Stimulated activated CD4-positive, alpha-beta T cell treated with anti-CD3 and anti-CD28 coated beads, TNF-alpha, amount 100 ng/mL, for 48 hours (primary cell): ENCODE results near the gene ARMC9.
"Not testable (repeated sequence)": the region's sequence is repeated elsewhere in the genome, so short reads cannot be mapped to it uniquely, and the experiment has no call there.

Experiments
- DNase-seq, 3 donors: peaks; one replicate each; pipeline ENCODE4 v3.0.0-alpha.2; 2020; ENCODE audit warnings: low read depth in 3 of 3

ARMC9 gene

DNA sequence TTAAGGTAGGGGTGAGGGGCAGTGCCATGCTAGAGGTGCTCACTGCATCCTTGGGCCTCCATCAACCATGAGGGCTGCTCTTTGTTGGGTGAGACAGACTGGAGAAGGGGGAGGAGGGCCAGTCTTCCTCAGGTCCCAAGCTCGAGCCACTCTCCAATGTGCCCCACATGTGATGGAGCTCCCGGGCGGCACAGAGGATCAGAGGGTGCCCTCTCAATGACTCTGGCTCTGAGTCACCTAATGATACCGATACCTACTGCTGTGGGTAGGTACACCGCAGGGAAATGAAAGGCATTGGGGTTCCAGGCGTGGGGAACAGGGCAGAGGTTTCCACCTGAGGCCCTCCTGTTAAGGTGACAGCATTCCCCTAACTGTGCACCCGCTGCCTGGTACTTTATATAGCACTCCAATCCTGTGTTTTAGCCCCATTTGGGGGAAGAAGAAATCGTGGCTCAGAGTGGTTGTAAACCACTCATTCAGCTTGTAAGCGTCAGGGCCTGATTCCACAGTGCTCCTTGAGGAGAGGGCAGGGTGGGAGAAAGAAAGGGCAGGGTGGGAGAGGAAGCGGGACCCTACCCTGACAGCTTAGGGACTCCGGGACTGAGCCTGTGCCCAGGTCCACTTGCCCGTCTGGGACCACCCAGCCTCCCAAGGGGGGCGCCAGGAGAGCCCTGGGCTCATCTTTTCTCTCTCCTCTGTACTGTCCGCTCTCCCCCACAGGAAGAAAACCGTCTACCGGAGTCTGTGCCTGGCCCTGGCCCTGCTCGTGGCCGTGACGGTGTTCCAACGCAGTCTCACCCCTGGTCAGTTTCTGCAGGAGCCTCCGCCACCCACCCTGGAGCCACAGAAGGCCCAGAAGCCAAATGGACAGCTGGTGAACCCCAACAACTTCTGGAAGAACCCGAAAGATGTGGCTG lies 198.8 kb downstream of the ARMC9 start:
- no peak for DNase-seq

DNA sequence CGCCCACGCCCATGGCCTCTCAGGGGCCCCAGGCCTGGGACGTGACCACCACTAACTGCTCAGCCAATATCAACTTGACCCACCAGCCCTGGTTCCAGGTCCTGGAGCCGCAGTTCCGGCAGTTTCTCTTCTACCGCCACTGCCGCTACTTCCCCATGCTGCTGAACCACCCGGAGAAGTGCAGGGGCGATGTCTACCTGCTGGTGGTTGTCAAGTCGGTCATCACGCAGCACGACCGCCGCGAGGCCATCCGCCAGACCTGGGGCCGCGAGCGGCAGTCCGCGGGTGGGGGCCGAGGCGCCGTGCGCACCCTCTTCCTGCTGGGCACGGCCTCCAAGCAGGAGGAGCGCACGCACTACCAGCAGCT lies 199.5 kb downstream of the ARMC9 start:
- DNase-seq = no peak

DNA sequence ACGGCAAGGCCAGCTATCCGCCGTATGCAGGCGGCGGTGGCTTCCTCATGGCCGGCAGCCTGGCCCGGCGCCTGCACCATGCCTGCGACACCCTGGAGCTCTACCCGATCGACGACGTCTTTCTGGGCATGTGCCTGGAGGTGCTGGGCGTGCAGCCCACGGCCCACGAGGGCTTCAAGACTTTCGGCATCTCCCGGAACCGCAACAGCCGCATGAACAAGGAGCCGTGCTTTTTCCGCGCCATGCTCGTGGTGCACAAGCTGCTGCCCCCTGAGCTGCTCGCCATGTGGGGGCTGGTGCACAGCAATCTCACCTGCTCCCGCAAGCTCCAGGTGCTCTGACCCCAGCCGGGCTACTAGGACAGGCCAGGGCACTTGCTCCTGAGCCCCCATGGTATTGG lies 200.2 kb downstream of the ARMC9 start:
- DNase-seq = no peak

DNA sequence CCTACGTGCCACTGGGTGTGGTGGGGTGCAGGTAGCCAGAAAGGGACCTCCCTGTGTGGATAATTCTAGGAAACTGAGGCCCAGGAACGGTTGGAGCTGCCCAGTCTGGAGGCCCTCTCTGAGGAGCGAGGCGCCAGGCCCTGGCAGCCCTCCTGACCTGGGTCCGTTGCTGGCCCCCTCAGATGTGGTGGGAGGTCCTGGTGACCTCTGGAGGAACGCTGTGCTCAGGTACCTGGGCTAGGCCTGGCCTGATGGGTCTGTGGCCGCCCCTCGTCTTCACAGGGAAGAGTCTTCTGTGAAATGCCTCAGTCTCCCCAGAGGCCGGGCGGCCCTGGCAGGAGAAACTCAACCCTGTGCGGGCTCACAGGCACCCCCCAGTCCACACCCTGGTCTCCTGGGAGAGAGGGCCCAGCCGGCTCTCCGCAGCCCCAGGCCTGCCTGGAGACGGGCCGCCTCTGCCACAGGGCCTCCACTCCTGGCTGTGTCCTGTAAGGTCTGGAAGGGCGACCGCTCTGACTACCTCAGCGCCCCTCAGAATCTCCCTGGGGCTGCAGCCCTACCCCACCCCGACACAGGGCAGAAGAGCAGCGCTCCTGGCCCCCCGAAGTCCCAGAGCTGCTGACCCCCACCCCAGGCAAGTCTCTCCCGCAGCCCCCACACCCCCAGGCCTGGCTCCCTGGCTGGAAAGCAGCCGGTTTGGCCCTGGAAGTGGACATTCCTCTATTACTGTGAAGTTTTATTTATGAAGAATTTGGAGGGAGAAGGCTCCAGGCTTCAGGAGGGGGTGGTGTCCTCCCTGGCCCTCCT lies 200.8 kb downstream of the ARMC9 start:
- DNase-seq = no peak

DNA sequence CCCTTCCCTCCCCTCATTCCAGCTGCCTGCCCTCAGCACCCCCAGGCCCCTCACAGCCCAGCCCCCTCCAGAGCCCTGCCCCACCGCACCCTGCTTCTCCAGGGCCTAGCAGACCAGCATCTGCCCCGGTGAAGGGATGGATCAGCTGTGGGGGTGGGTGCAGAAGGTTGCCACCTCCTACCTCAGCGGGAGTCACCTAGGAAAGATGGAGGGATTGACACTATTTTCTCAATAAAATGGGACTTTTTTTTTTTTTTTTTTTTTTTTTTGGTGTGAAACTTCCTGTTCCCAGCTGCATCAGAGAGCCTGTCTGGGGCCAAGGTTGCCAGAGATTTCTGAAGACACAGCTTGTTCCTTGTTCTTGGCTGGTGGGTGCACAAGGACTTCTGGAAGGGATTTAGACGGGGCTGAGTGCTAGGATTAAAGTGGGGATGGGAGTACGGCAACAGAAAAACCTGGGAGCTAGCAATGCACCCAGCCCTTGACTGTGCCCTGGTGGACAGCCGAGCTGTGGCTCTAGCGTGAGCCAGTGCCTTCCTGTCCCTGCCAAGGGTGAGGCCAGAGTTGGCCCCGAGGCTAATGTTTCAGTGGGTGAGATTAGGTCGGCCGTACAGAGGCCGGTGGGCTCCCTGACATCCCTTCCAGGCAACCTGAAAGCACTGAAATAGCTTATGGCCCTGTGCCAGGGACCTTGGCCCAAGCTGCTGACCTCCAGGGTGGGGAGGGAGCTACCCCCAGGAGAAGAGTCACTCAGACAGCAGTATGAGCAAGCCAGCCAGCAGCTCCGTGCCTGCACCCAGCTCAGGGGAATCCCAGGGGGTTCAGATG lies 201.6 kb downstream of the ARMC9 start:
- no peak for DNase-seq

DNA sequence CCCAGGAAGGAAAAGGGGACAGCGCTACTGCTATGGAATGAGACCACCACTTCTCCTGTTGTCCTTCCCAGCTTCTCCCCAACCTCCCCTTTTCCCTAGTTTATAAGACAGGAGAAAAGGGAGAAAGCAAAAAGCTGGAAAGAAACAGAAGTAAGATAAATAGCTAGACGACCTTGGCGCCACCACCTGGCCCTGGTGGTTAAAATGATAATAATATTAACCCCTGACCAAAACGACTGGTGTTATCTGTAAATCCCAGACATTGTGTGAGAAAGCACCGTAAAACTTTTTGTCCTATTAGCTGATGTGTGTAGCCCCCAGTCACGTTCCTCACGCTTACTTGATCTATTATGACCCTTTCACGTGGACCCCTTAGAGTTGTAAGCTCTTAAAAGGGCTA lies 202.2 kb downstream of the ARMC9 start:
- DNase-seq = not testable (repeated sequence)

DNA sequence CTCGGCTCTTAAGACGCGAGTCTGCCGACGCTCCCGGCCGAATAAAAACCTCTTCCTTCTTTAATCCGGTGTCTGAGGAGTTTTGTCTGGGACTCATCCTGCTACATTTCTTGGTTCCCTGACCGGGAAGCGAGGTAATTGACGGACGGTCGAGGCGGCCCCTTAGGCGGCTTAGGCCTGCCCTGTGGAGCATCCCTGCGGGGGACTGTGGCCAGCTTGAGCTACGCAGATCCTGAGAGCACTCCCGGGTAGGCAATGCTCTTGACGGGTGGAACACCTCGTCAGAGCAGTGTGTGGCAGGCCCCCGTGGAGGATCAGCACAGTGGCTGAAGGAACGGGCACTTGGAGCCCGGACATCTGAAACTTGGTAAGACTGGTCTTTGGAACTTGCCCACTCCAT lies 202.7 kb downstream of the ARMC9 start:
- DNase-seq = not testable (repeated sequence)

DNA sequence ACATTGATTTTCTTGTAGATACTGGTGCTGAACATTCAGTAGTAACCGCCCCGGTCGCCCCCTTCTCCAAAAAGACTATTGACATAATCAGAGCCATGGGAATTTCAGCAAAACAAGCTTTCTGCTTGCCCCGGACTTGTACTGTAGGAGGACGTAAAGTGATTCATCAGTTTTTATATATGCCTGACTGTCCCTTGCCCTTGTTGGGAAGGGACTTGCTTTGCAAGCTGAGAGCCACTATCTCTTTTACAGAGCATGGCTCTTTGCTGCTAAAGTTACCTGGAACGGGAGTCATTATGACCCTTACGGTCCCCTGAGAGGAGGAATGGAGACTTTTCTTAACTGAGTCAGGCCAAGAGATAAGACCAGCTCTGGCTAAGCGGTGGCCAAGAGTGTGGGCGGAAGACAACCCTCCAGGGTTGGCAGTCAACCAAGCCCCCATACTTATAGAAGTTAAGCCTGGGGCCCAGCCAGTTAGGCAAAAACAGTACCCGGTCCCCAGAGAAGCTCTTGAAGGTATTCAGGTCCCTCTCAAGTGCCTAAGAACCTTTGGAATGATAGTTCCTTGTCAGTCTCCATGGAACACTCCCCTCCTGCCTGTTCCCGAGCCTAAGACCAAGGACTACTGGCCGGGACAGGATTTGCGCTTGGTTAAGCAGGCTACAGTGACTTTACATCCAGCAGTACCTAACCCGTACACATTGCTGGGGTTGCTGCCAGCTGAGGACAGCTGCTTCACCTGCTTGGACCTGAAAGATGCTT lies 205.2 kb downstream of the ARMC9 start:
- not testable (repeated sequence) for DNase-seq

DNA sequence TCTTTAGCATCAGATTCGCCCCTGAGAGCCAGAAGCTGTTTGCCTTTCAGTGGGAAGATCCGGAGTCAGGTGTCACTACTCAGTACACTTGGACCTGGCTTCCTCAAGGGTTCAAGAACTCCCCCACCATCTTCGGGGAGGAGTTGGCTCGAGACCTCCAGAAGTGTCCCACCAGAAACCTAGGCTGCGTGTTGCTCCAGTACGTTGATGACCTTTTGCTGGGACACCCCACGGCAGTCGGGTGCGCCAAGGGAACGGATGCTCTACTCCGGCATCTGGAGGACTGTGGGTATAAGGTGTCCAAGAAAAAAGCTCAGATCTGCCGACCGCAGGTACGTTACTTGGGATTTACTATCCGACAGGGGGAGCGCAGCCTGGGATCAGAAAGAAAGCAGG lies 205.8 kb downstream of the ARMC9 start:
- not testable (repeated sequence) for DNase-seq

DNA sequence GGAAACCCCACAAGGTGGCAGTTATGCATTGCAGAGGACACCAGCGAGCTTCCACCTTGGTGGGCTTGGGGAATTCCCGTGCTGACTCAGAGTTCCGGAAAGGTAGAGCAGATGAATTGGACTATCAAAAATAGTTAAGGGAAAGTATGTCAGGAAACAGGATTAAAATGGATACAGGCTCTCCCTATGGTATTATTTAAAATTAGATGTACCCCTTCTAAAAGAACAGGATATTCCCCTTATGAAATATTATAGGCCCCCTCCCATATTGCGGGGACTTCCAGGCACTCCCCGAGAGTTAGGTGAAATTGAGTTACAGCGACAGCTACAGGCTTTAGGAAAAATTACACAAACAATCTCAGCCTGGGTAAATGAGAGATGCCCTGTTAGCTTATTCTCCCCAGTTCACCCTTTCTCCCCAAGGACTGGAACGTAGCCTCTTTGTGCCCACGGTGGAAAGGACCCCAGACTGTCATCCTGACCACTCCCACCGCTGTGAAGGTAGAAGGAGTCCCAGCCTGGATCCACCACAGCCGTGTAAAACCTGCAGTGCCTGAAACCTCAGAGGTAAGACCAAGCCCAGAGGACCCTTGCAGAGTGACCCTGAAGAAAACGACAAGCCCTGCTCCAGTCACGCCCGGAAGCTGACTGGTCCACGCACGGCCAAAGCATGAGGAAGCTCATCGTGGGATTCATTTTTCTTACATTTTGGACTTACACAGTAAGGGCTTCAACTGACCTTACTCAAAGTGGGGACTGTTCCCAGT lies 207.4 kb downstream of the ARMC9 start:
- DNase-seq = not testable (repeated sequence)

DNA sequence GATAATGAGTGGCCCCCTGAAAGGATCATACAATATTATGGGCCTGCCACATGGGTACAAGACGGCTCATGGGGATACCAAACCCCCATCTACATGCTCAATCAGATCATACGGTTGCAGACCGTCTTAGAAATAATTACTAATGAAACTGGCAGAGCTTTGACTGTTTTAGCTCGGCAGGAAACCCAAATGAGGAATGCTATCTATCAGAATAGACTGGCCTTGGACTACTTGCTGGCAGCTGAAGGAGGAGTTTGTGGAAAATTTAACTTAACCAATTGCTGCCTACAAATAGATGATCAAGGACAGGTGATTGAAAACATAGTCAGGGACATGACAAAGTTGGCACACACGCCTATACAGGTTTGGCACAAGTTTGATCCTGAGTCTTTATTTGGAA lies 209.3 kb downstream of the ARMC9 start:
- DNase-seq = not testable (repeated sequence)

DNA sequence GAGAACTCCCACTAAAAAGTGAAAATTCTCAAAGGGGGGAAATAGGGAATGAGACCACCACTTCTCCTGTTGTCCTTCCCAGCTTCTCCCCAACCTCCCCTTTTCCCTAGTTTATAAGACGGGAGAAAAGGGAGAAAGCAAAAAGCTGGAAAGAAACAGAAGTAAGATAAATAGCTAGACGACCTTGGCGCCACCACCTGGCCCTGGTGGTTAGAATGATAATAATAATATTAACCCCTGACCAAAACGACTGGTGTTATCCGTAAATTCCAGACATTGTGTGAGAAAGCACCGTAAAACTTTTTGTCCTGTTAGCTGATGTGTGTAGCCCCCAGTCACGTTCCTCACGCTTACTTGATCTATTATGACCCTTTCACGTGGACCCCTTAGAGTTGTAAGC lies 209.9 kb downstream of the ARMC9 start:
- DNase-seq = not testable (repeated sequence)

DNA sequence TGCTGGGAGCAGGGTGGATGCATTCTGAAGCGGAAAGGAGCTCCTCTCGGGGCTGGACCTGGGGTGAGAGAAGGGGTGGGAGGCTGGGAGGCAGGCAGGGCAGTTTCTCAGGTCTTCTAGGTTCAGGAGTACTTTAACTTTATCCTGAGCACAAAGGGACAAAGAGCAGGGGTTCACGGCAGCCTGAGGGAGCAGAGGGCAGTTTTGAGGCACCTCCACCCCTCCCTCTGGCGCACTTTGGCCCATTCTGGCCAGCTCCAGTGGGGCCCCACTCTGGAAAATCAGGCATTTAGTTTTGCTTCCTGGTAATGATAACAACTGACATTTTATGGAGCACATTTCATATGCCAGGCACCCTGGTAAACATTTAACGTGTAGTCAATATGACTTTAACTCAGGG lies 211.3 kb downstream of the ARMC9 start:
- no peak for DNase-seq

DNA sequence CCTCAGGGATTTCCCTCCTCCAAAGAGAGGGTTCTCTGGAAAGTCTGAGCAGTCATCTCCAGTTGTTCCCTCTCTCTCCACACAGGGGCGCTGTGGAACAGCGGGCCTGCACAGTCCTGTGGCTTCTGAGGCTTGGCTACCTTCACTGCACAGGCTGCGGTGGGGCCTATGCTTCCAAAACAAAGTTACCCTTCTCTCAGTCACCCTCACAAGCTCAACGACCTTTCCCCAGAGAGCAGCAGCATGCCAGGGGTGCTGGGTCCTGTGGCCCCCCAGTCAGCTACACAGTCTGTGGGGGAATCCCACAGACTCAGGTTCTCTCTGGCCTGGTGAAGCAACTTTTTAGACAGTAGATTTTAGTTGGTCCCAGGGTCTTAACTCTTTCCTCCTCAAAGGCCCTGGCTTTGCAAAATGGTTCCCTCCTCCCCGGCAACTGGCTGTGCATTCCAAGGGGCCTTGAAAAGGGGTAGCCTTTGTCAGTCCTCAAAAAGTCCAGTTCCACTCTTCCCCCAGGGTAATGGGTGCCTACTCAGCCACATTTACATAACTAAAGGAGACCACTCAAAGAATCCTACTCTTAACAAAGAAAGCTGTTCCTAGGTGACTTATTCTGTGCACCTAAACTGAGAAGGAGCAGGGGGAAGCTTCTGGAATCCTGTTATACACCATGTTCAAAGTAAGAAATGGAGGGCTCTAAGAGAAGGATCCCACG lies 212.0 kb downstream of the ARMC9 start:
- DNase-seq = no peak

DNA sequence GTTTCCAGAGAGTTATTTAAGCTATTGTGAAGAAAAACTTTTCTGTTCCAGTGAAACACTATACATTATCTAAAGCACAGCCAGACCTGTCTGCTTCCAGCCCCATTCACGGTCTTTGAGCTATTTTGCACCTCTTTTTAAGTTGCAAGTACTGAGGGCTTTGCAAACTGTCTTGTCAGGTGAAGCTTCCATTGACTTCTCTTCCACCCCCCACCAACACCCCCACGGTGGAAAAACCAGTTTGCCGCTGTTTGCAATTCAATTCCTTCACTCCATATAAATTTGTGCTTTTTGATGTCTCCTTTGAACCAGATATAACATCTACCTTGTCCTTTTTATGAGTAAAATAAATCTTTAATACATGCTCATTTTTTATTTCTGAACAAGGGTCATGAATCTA lies 212.8 kb downstream of the ARMC9 start:
- DNase-seq = no peak

DNA sequence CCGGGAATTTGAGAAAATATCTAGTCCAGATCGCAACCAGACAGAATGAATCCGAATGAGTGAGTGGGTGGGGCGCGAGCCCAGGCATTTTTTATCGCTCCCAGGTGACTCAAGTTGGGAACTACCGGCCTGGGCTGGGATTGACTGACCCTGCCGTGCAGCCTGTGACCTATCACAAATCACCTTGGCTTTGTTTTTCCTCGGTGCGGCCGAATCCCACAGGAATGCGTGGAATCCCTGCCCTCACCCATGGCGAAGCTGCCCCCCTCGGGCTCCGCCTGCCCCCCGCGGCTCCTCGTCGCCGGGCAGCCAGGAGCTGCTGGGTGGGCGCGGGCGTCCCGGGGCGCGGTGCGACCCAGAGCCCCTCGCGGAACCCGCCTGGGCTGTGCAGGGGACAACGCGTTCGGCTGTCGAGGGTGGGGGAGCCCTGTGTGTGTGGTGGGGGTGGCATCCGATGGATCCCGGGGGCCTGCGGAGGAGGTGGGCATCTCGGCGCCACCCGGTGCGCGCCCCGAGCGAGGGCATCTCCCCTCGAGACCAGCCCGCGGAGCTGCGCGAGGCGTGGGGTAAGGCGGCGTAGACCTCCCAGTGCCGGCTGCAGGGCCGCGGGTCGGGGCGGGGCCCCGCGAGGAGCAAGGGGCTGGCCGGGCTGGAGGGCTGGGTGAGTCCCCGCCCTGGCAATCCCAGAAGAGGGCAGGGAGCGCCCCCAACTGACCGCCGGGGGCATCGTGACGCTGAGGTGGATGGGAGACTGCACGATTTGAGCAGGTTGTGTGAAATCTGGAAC lies 213.6 kb downstream of the ARMC9 start:
- peak; percentile 46 to 71 (median 63) for DNase-seq

DNA sequence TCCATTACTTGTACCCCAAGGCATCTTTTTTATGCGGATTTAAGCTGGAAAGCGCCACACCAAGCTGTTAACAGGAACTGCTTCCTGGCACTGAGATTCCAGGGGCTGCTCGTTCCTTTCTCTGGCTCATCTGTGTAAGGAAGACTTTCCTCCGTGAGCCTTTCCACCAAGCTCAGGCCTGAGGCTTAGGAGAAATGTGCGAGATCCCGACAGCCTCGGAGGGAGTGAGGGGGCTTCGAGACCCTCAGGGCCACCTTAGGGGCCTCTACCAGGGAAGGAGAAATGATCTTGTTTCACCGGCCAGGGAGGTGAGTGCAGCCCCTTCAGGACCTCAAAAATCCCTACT lies 214.2 kb downstream of the ARMC9 start:
- no peak for DNase-seq

DNA sequence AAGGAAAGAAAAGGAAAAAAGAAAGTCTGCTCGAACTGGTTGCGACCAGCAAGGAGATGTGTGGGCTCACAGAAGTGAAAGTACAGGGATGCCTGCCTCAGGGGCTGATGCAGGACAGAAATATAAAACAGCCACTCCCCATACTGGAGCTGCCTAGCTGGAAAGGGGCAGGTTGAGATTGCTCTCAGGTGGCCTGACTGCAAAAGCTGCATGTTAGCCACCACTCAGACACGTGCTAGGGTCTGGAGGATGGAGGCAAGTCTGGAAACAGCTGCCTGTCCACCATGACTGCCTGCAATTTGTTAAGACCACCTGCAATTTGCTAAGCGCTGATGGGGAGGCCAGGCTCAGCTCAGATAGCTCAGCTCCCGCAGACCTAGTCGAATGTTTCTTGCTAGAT lies 215.0 kb downstream of the ARMC9 start:
- DNase-seq = no peak

DNA sequence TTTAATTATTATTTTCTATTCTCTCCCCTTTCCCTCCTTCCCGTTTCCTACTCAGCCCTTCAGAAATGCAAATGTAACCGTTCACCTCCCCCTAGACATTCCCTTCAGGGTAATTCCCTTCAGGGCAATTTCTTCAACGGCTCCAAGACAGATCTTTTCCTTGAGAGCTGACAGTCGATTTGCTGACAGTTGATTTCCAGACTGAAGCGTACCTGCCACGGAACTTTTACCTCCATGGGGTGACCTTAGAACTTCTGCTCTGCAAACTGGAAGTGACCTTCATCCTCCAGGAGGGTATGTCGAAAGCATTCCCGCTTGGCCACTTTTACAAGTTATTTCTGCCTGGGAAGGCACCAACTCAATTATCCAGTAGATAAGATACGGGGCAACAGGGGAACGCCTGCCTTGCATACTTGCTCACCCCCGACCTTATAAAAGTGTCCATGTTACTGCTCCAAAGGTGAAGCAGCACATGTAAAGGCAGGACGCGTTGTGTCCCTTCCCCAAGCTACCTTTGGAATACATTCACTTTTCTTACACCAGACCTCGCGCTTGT lies 215.6 kb downstream of the ARMC9 start:
- no peak for DNase-seq
